GM21367 (cell line): ENCODE data around the gene TCERG1.

ENCODE experiments used
- ATAC-seq: cut with Tn5 transposase; IDR thresholded peaks from one replicate; pipeline ENCODE4 v1.9.1; 2021; ENCODE audit not compliant: unreplicated experiment

Gene TCERG1

GRCh38 chr5:146451411-146451810, 4.3 kb downstream of the TCERG1 start:
- no peak for ATAC-seq

GRCh38 chr5:146457431-146457830, 10.3 kb downstream of the TCERG1 start:
- no peak for ATAC-seq

GRCh38 chr5:146458894-146459293, 11.8 kb downstream of the TCERG1 start:
- ATAC-seq = no peak

- ATAC-seq = no peak
Measured at GRCh38 chr5:146461319-146461718, 14.2 kb downstream of the TCERG1 start.

- no peak for ATAC-seq
Measured at GRCh38 chr5:146463446-146463845, 16.3 kb downstream of the TCERG1 start.

- ATAC-seq = no peak
Measured at GRCh38 chr5:146466521-146467349, 19.6 kb downstream of the TCERG1 start.

GRCh38 chr5:146467760-146468159, 20.6 kb downstream of the TCERG1 start:
- ATAC-seq = no peak

GRCh38 chr5:146474065-146474464, 26.9 kb downstream of the TCERG1 start:
- ATAC-seq = no peak

GRCh38 chr5:146475190-146475780, 28.2 kb downstream of the TCERG1 start:
- no peak for ATAC-seq

GRCh38 chr5:146475906-146476305, 28.8 kb downstream of the TCERG1 start:
- ATAC-seq = no peak

- no peak for ATAC-seq
Measured at GRCh38 chr5:146482775-146483174, 35.6 kb downstream of the TCERG1 start.

- ATAC-seq = no peak
Measured at GRCh38 chr5:146484714-146485391, 37.7 kb downstream of the TCERG1 start.

- no peak for ATAC-seq
Measured at GRCh38 chr5:146490089-146490843, 43.1 kb downstream of the TCERG1 start.

- ATAC-seq = no peak
Measured at GRCh38 chr5:146494656-146495055, 47.5 kb downstream of the TCERG1 start.

- ATAC-seq = no peak
Measured at GRCh38 chr5:146499680-146500079, 52.5 kb downstream of the TCERG1 start.

GRCh38 chr5:146507428-146507827, 60.3 kb downstream of the TCERG1 start:
- ATAC-seq = no peak

GRCh38 chr5:146510559-146511125, 63.5 kb downstream of the TCERG1 start:
- ATAC-seq = no peak

- no peak for ATAC-seq
Measured at GRCh38 chr5:146513462-146513861, 66.3 kb downstream of the TCERG1 start.

- ATAC-seq = no peak
Measured at GRCh38 chr5:146514575-146514974, 67.4 kb downstream of the TCERG1 start.

GRCh38 chr5:146515473-146516150, 68.5 kb downstream of the TCERG1 start:
- no peak for ATAC-seq

GRCh38 chr5:146516151-146516475, 69.0 kb downstream of the TCERG1 start, which contains the start of gene GPR151:
TSS of gene GPR151 (minus strand) at chr5:146516190. CDS start at chr5:146516113, 77 bp downstream.
- ATAC-seq = no peak
